Nucleus accumbens (tissue), 56 donors: Measurements from ENCODE around the gene NUDT21.
"Not testable (repeated sequence)": the region's sequence is repeated elsewhere in the genome, so short reads cannot be mapped to it uniquely, and the experiment has no call there.

Experiments used
- DNase-seq, 56 donors: peaks; one replicate each; lab custom pipeline; 2025; lab: John Stamatoyannopoulos, UW

Gene NUDT21

GRCh38 chr16:56421313-56421712, 29.8 kb downstream of the NUDT21 start:
- DNase-seq: no peak

- no peak for DNase-seq
Observed at GRCh38 chr16:56420613-56421012, 30.5 kb downstream of the NUDT21 start.

GRCh38 chr16:56419740-56420548, 31.2 kb downstream of the NUDT21 start:
- DNase-seq: no peak

- DNase-seq: no peak
Observed at GRCh38 chr16:56417138-56417537, 34.0 kb downstream of the NUDT21 start.

DNA sequence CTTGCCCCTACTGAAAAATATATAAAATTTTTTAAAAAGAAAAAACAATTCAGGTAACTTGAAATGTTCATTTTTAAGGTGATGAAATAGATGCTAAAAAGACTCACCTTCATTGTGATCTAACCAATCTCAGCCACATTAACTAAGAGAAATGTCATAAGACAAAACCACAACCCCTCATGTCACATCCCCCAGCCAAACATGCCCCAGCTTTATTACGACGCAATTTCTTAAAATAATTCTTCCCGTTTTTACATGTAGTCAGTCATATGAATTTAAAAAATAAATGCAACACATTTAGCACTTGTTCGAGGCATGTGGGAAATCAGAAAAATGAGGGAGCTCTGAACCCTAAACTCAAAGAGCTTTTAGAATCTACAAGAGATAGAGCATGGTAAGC, 35.3 kb downstream of the NUDT21 start:
- no peak for DNase-seq

DNA sequence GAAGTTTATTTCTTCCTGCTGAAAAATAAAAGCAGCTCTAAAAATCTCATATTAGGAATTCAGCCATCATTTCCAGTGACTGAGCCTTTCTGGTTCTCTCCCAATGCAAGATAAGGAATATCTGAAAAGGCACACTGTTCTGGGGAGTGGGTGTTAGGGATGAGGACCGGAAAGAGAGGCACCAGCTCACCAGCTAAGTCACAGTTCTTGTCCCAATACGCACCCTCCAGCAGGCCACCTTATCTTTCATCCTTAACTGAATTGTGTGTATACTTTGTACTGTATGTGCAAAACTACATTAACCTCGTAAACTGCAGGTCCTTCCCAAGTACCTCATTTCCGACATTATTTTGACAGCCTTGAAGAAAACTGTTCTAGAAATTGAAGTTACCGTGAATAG, 36.8 kb downstream of the NUDT21 start:
- DNase-seq: no peak

DNA sequence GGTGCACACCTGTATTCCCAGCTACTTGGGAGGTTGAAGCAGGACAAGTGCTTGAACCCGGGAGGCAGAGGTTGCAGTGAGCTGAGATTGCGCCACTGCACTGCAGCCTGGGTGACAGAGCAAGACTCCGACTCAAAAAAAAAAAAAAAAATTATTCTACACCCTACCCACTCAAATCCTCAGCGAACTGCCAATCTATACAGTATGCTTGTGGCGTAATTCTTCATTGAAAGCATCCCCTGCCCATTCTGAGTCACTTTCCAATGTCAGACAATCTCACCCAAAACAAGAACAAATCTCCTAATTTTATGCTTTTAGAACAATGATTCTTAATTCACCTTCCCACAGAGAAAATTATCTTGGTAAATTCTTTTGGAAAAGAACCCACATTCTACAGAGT, 37.8 kb downstream of the NUDT21 start:
- DNase-seq: peak in 5 of 56 donors; percentile 8 to 33 (median 16)

- no peak for DNase-seq
Observed at GRCh38 chr16:56411624-56412023, 39.5 kb downstream of the NUDT21 start.

DNA sequence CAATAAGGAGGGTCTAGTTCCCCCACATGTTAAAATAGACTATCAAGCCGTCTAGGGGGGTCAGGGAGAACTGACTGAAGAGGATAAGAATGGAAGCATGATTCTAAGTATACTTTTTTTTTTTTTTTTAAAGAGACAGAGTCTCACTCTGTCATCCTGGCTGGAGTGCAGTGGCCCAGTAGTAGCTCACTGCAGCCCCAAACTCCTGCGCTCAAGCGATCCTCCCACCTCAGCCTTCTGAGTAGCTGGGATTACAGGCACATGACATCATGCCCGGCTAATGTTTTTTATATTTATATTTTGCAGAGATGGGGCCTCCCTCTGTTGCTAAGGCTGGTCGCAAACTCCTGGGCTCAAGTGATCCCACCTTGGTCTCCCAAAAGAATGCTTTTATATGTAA, 40.0 kb downstream of the NUDT21 start:
- no peak for DNase-seq

- DNase-seq: no peak
Observed at GRCh38 chr16:56409195-56409594, 41.9 kb downstream of the NUDT21 start.

GRCh38 chr16:56408379-56409098, 42.6 kb downstream of the NUDT21 start:
- no peak for DNase-seq

DNA sequence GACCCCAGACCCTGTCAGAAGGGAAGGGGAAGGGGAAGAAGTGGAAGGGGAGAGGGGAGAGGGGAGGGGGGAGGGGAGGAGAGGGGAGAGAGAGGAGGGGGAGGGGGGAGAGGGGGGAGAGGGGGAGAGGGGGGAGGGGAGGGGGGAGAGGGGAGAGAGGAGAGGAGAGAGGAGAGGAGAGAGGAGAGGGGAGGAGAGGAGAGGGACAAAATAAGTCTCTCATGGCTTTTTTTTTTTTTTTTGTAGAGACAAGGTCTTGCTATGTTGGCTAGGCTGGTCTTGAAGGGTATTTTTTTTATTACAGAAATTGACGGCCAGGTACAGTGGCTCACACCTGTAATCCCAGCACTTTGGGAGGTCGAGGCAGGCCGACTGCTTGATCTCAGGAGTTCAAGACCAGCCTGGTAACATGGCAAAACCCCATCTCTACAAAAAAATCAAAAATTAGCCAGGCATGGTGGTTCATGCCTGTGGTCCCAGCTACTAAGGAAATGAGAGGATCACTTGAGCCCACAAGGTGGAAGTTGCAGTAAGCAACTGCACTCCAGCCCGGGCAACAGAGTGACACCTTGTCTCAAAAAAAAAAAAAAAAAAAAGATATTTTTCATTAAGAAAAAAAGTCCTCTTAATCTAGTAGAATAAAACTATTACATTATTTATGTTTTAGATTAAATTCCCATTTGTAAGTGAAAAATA, 45.0 kb downstream of the NUDT21 start:
- DNase-seq: no peak

GRCh38 chr16:56401482-56401881, 49.6 kb downstream of the NUDT21 start:
- DNase-seq: no peak

- DNase-seq: no peak
Observed at GRCh38 chr16:56400458-56400857, 50.7 kb downstream of the NUDT21 start.

- no peak for DNase-seq
Observed at GRCh38 chr16:56399486-56399885, 51.6 kb downstream of the NUDT21 start.

DNA sequence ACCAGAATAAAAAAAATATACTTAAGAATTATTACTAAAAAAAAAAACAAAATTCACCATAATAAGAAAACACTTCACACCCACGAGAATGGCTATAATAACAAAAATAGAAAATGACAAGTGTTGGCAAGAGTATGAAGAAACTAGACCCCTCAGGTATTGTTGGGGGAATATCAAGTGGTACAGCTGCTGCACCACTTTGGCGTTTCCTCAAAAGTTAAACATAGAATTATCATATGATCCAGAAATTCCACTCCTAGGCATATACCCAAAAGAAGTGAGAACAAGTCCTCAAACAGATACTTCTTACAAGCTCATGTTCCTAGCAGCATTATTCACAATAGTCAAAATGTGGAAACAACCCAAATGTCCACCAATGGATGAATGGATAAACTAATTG, 52.1 kb downstream of the NUDT21 start:
- no peak for DNase-seq

DNA sequence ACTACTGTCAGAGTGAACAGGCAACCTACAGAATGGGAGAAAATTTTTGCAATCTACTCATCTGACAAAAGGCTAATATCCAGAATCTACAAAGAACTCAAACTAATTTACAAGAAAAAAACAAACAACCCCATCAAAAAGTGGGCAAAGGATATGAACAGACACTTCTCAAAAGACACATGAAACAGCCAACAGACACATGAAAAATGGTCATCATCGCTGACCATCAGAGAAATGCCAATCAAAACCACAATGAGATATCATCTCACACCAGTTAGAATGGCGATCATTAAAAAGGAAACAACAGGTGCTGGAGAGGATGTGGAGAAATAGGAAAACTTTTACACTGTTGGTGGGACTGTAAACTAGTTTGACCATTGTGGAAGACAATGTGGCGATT, 54.4 kb downstream of the NUDT21 start:
- DNase-seq: not testable (repeated sequence)

DNA sequence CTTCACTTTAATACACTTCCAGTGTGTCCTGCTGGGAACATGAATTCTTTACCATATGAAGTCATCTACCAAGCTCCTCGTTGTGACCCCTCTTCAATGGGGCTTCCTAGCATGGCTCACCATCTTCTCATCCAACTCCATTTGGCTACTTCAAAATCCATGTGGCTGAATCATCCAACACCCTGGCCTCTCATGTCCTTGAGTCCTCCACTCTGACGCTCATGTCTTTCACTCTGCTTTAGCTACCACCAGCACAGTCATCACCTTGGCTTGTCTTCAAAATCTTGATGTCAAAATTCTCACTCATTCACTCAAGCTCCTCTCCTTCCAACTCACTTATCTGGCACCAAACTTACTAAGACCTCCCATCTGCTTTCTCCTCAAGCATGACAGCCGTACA, 61.6 kb downstream of the NUDT21 start:
- no peak for DNase-seq

DNA sequence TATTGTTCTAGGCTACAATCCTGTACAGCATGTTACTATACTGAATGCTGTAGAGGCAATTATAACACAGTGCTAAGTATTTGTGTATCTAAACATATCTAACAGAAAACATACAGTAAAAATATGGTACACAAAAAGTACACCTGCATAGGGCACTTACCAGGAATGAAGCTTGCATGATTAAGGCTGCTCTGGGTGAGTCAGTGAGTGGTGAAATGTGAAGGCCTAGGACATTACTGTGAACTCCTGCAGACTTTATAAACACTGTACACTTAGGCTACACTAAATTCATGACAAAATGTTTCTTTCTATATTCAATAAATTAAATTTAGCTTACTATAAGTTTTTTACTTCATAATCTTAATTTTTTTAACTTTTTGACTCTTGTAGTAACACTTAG, 62.9 kb downstream of the NUDT21 start:
- DNase-seq: no peak

- no peak for DNase-seq
Observed at GRCh38 chr16:56387396-56387795, 63.7 kb downstream of the NUDT21 start.

- DNase-seq: no peak
Observed at GRCh38 chr16:56384074-56384721, 66.9 kb downstream of the NUDT21 start.
